MM.1S (cell line): ENCODE data around the gene KCNIP3.

Experiments used
- DNase-seq: peaks from one replicate; pipeline ENCODE4 v3.0.0-alpha.2; 2015
- H2AFZ ChIP-seq: fragments of 300-600 bp; sonication (generic); 2 replicates; pipeline ENCODE4 v1.6.0; 2016; ENCODE audit warnings: antibody characterized with exemption, low read length
- H3F3A ChIP-seq: fragments of 300-600 bp; sonication (generic); 2 replicates; pipeline ENCODE4 v1.6.1; 2016; ENCODE audit warnings: mild to moderate bottlenecking, antibody characterized with exemption, low read length, moderate library complexity, mixed read lengths; ENCODE audit not compliant: insufficient read depth
- H3K27ac ChIP-seq: fragments of 300-600 bp; sonication (generic); 2 replicates; pipeline ENCODE4 v1.5.1; 2016; ENCODE audit warnings: mild to moderate bottlenecking, low read length
- H3K27me3 ChIP-seq: fragments of 300-600 bp; sonication (generic); replicated peaks from 2 replicates; pipeline ENCODE4 v1.6.0; 2016; ENCODE audit warnings: low read length; ENCODE audit not compliant: insufficient read depth
- H3K36me3 ChIP-seq: fragments of 300-600 bp; sonication (generic); replicated peaks from 2 replicates; pipeline ENCODE4 v1.6.1; 2016; ENCODE audit warnings: mild to moderate bottlenecking, low read length, mixed read lengths; ENCODE audit not compliant: insufficient read depth
- H3K4me1 ChIP-seq: fragments of 300-600 bp; sonication (generic); 2 replicates; pipeline ENCODE4 v1.6.1; 2016; ENCODE audit warnings: low read length, mixed read lengths
- H3K4me2 ChIP-seq: fragments of 300-600 bp; sonication (generic); 2 replicates; pipeline ENCODE4 v1.6.0; 2016; ENCODE audit warnings: low read depth, low read length
- H3K4me3 ChIP-seq: fragments of 300-600 bp; sonication (generic); 2 replicates; pipeline ENCODE4 v1.5.1; 2016; ENCODE audit warnings: low read length, mixed read lengths
- H3K79me2 ChIP-seq: fragments of 300-600 bp; sonication (generic); 2 replicates; pipeline ENCODE4 v1.6.1; 2016; ENCODE audit warnings: mixed run types, low read length, mixed read lengths
- H3K9ac ChIP-seq: fragments of 300-600 bp; sonication (generic); 2 replicates; pipeline ENCODE4 v1.6.1; 2016; ENCODE audit warnings: low read length, mixed read lengths
- H3K9me2 ChIP-seq: fragments of 300-600 bp; sonication (generic); replicated peaks from 2 replicates; pipeline ENCODE4 v1.6.1; 2016; ENCODE audit warnings: mild to moderate bottlenecking, low read length, mixed read lengths; ENCODE audit not compliant: insufficient read depth
- H3K9me3 ChIP-seq: fragments of 300-600 bp; sonication (generic); replicated peaks from 2 replicates; pipeline ENCODE4 v1.6.1; 2016; ENCODE audit warnings: mild to moderate bottlenecking, low read length, mixed read lengths; ENCODE audit not compliant: insufficient read depth
- H4K20me1 ChIP-seq: fragments of 300-600 bp; sonication (generic); 2 replicates; pipeline ENCODE4 v1.6.1; 2016; ENCODE audit warnings: mild to moderate bottlenecking, low read length, moderate library complexity, mixed read lengths; ENCODE audit not compliant: insufficient read depth
- EZH2 ChIP-seq: fragments of 300-600 bp; sonication (generic); optimal IDR thresholded peaks from 2 replicates; pipeline ENCODE3; 2017; ENCODE audit warnings: low read depth, mild to moderate bottlenecking, antibody characterized with exemption, low read length, mixed read lengths
- EZH2phosphoT487 ChIP-seq: fragments of 300-600 bp; sonication (generic); IDR thresholded peaks from 2 replicates; pipeline ENCODE4 v1.6.1; 2018; ENCODE audit warnings: antibody characterized with exemption, low read length
- TF ChIP-seq, protein P1 (sequence below): fragments of 300-600 bp; sonication (generic); IDR thresholded peaks from 2 replicates; pipeline ENCODE4 v1.5.1; 2016; ENCODE audit warnings: antibody characterized with exemption, low read length, mixed read lengths

KCNIP3 gene

DNA sequence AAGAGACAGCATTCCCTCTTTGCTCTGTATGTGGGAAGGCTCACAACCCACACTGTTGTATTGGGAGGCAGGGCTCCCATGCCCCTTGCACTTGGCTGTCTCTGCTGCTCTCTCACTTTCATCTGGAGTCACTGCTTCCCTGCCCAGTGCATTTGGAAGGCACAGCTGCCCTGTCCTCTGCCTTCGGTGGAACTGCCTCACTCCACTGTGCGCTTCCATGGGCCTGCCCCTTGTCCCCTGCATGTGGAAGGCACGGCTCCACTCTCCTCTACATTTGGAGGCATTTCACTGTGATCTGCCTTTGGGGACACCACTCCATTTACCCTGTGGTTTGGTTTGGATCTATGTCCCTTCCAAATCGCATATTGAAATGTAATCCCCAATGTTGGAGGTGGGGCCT lies 32.0 kb upstream of the KCNIP3 start:
- DNase-seq: no peak
- no peaks in the 10 kb centered on the region for H3K27me3 ChIP-seq
- TF ChIP-seq, protein P1, sequence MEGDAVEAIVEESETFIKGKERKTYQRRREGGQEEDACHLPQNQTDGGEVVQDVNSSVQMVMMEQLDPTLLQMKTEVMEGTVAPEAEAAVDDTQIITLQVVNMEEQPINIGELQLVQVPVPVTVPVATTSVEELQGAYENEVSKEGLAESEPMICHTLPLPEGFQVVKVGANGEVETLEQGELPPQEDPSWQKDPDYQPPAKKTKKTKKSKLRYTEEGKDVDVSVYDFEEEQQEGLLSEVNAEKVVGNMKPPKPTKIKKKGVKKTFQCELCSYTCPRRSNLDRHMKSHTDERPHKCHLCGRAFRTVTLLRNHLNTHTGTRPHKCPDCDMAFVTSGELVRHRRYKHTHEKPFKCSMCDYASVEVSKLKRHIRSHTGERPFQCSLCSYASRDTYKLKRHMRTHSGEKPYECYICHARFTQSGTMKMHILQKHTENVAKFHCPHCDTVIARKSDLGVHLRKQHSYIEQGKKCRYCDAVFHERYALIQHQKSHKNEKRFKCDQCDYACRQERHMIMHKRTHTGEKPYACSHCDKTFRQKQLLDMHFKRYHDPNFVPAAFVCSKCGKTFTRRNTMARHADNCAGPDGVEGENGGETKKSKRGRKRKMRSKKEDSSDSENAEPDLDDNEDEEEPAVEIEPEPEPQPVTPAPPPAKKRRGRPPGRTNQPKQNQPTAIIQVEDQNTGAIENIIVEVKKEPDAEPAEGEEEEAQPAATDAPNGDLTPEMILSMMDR: no peak
- TF ChIP-seq EZH2 (no peak), EZH2phosphoT487 (no peak)
- no peaks in the 10 kb centered on the region for H4K20me1 ChIP-seq
- H3K9ac ChIP-seq: no peak overlapping the region
- H3K9me3 ChIP-seq: no peaks in the 10 kb centered on the region
- H3K36me3 ChIP-seq: no peaks in the 10 kb centered on the region
- H3K9me2 ChIP-seq: no peaks in the 10 kb centered on the region
- H3K4me1 ChIP-seq: no peaks in the 10 kb centered on the region
- no peaks in the 10 kb centered on the region for H3F3A ChIP-seq
- H3K79me2 ChIP-seq: no peaks in the 10 kb centered on the region
- no peak overlapping the region for H3K4me3 ChIP-seq
- H3K4me2 ChIP-seq: no peak overlapping the region
- no peak overlapping the region for H2AFZ ChIP-seq
- H3K27ac ChIP-seq: no peak overlapping the region

DNA sequence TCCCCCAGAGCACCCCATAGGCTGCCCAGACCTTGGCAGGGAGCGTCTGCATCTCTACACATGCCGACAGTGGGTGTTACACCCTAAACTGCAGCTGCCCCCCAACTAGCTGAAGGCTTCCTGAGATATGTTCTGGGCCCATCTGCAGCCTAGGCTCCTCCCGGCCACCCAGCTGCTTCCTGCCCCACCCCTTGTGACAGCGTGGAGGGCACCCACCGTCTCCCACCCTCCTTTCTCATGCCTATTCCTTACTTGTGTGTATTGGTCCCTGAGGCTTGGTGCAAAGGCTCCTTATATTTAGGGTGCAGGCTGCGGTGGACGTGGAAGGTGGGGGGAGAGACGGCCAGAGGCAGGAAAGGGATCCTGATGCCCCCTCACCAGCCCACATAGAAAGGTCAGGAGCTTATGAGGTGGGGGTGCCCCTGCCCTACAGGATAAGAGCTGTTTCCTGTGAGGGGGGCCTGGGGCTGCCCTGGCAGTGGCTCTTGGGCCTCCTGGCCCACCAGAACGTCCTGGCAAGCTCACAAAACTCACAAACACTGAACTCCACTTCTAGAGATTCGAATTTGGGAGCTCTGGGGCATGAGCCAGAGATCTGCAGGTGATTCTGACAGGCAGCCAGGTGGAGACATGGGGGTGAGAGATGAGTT lies 30.2 kb upstream of the KCNIP3 start:
- Histone ChIP-seq H4K20me1 (no peaks in the 10 kb centered on the region), H3K27me3 (no peaks in the 10 kb centered on the region), H2AFZ (no peak overlapping the region)

GRCh38 chr2:95267458-95268210 lies 29.5 kb upstream of the KCNIP3 start:
- no peaks in the 10 kb centered on the region for H3K9me3 ChIP-seq
- H3K4me3 ChIP-seq: no peak overlapping the region
- no peak for DNase-seq
- H3F3A ChIP-seq: no peaks in the 10 kb centered on the region
- no peak overlapping the region for H2AFZ ChIP-seq
- H4K20me1 ChIP-seq: no peaks in the 10 kb centered on the region
- no peak overlapping the region for H3K4me2 ChIP-seq
- H3K27me3 ChIP-seq: no peaks in the 10 kb centered on the region
- no peak overlapping the region for H3K9ac ChIP-seq
- H3K4me1 ChIP-seq: no peaks in the 10 kb centered on the region
- H3K9me2 ChIP-seq: no peaks in the 10 kb centered on the region
- H3K27ac ChIP-seq: no peak overlapping the region
- no peak for TF ChIP-seq EZH2
- TF ChIP-seq EZH2phosphoT487: no peak
- TF ChIP-seq, protein P1: no peak
- H3K79me2 ChIP-seq: no peaks in the 10 kb centered on the region
- no peaks in the 10 kb centered on the region for H3K36me3 ChIP-seq

More for the DNA sequence above, 30.2 kb upstream of the KCNIP3 start:
- no peak for DNase-seq
- TF ChIP-seq, protein P1: no peak
- TF ChIP-seq EZH2: no peak
- no peak for TF ChIP-seq EZH2phosphoT487
- no peaks in the 10 kb centered on the region for H3K9me2 ChIP-seq
- no peak overlapping the region for H3K9ac ChIP-seq
- no peak overlapping the region for H3K27ac ChIP-seq
- H3K79me2 ChIP-seq: no peaks in the 10 kb centered on the region
- H3K4me2 ChIP-seq: no peak overlapping the region
- no peak overlapping the region for H3K4me3 ChIP-seq
- H3K9me3 ChIP-seq: no peaks in the 10 kb centered on the region
- H3F3A ChIP-seq: no peaks in the 10 kb centered on the region
- no peaks in the 10 kb centered on the region for H3K4me1 ChIP-seq
- no peaks in the 10 kb centered on the region for H3K36me3 ChIP-seq
